Neuronal stem cell (in vitro differentiated cells): ENCODE data around the gene CDK14.

Source experiments
- DNase-seq: peaks from one replicate; pipeline ENCODE4 v3.0.0-alpha.2; 2013; ENCODE audit warnings: low spot score
- H2AFZ ChIP-seq: one replicate; pipeline ENCODE4 v1.6.1; 2013; ENCODE audit warnings: mild to moderate bottlenecking, low read length, inconsistent platforms
- H2AK5ac ChIP-seq: 2 replicates; pipeline ENCODE4 v1.6.1; 2013; ENCODE audit warnings: low read depth, mild to moderate bottlenecking, inconsistent platforms, low read length, moderate library complexity, mixed read lengths
- H2BK120ac ChIP-seq: 2 replicates; pipeline ENCODE4 v1.6.1; 2013; ENCODE audit warnings: low read depth, mild to moderate bottlenecking, inconsistent platforms, low read length, moderate library complexity, mixed read lengths
- H2BK12ac ChIP-seq: one replicate; pipeline ENCODE4 v1.6.1; 2013; ENCODE audit warnings: low read length, inconsistent platforms
- H2BK15ac ChIP-seq: 2 replicates; pipeline ENCODE4 v1.6.1; 2013; ENCODE audit warnings: mild to moderate bottlenecking, low read length, inconsistent platforms, mixed read lengths
- H2BK5ac ChIP-seq: one replicate; pipeline ENCODE4 v1.6.1; 2013; ENCODE audit warnings: inconsistent platforms, mild to moderate bottlenecking, low read length, moderate library complexity
- H3K14ac ChIP-seq: one replicate; pipeline ENCODE4 v1.6.1; 2013; ENCODE audit warnings: low read length, inconsistent platforms
- H3K18ac ChIP-seq: 2 replicates; pipeline ENCODE4 v1.6.1; 2013; ENCODE audit warnings: low read length, inconsistent platforms
- H3K23ac ChIP-seq: 2 replicates; pipeline ENCODE4 v1.6.1; 2013; ENCODE audit warnings: low read depth, mild to moderate bottlenecking, mixed read lengths, low read length, inconsistent platforms; ENCODE audit not compliant: poor library complexity
- H3K27ac ChIP-seq: replicated peaks from 3 replicates; pipeline ENCODE4 v1.5.1; 2013; ENCODE audit warnings: low read length, inconsistent platforms
- H3K27me3 ChIP-seq, 3 experiments: 2 replicates each; pipeline ENCODE4 v1.6.1; 2013; ENCODE audit warnings: low read length in 3 of 3, mild to moderate bottlenecking in 2 of 3, inconsistent platforms in 1 of 3, low read depth in 1 of 3, mixed read lengths in 1 of 3, moderate library complexity in 1 of 3; ENCODE audit not compliant: control insufficient read depth in 3 of 3, insufficient read depth in 3 of 3
- H3K36me3 ChIP-seq, 2 donors: replicated peaks in 1 of 2; 2 replicates each; pipeline ENCODE4 v1.6.1; 2013; ENCODE audit warnings: low read length in 2 of 2; ENCODE audit not compliant: control insufficient read depth in 2 of 2, insufficient read depth in 2 of 2
- H3K4ac ChIP-seq: 2 replicates; pipeline ENCODE4 v1.6.1; 2013; ENCODE audit warnings: inconsistent platforms, mild to moderate bottlenecking, low read length, moderate library complexity
- H3K4me1 ChIP-seq, 2 donors: 1 replicate in 1 of 2; 2 replicates in 1 of 2; pipeline ENCODE4 v1.6.1; 2013; ENCODE audit warnings: low read length in 2 of 2, low read depth in 1 of 2; ENCODE audit not compliant: control insufficient read depth in 2 of 2, insufficient read depth in 1 of 2
- H3K4me2 ChIP-seq: one replicate; pipeline ENCODE4 v1.6.1; 2013; ENCODE audit warnings: mild to moderate bottlenecking, low read length, inconsistent platforms; ENCODE audit not compliant: insufficient read depth, poor library complexity, severe bottlenecking
- H3K4me3 ChIP-seq, 2 donors: 2 replicates each; pipeline ENCODE4 v1.5.1; 2013; ENCODE audit warnings: low read length in 2 of 2, mild to moderate bottlenecking in 2 of 2, inconsistent platforms in 1 of 2, moderate library complexity in 1 of 2
- H3K79me1 ChIP-seq: one replicate; pipeline ENCODE4 v1.6.1; 2013; ENCODE audit warnings: low read depth, mild to moderate bottlenecking, inconsistent platforms, low read length, moderate library complexity
- H3K9ac ChIP-seq: one replicate; pipeline ENCODE4 v1.6.1; 2013; ENCODE audit warnings: mild to moderate bottlenecking, low read depth, low read length, inconsistent platforms; ENCODE audit not compliant: poor library complexity
- H3K9me3 ChIP-seq, 2 donors: replicated peaks in 1 of 2; 2 replicates each; pipeline versions ENCODE3 to v1.6.1; 2013; ENCODE audit warnings: low read length in 2 of 2, mild to moderate bottlenecking in 2 of 2, inconsistent platforms in 1 of 2, low read depth in 1 of 2, mixed read lengths in 1 of 2, moderate library complexity in 1 of 2; ENCODE audit not compliant: control insufficient read depth in 2 of 2, insufficient read depth in 1 of 2
- H4K8ac ChIP-seq: one replicate; pipeline ENCODE4 v1.6.1; 2013; ENCODE audit warnings: low read depth, mild to moderate bottlenecking, inconsistent platforms, low read length, moderate library complexity
- H4K91ac ChIP-seq: one replicate; pipeline ENCODE4 v1.6.1; 2013; ENCODE audit warnings: low read length, low read depth, mild to moderate bottlenecking, inconsistent platforms; ENCODE audit not compliant: poor library complexity
- WGBS, 2 donors: extraction: QIAGEN DNeasy Blood & Tissue Kit; methylation state at CpG; one replicate each; pipeline ENCODE4 v1.1.7; 2013; ENCODE audit warnings: missing lambda C conversion rate in 2 of 2, mixed read lengths in 1 of 2; ENCODE audit not compliant: insufficient read length in 2 of 2, insufficient replicate concordance in 1 of 2; ENCODE audit errors: extremely low coverage in 2 of 2; 5-methylcytosine and 5-hydroxymethylcytosine counted together

CDK14 gene

DNA sequence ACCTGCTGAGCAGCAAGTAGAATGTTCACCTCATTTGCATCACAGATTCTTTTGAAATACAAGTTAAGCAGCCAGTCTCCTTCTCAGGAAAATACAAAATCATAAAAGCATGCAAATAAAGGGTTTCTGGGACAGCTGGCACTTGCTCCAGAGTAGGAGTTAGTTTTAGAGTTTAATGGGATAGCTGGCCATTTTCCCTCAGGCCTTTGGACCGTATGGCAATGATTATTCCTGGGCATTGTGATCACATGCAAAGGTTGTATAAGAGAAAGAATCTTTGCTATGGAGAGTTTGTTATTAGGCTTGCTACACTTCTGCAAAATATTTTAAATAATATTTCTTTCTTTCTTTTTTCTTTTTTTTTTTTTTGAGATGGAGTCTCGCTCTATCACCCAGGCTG, 240.8 kb downstream of the CDK14 start:
- Histone ChIP-seq H3K14ac (no peak overlapping the region), H4K91ac (no peak overlapping the region), H3K9ac (no peak overlapping the region), H3K27ac (no peak overlapping the region), H3K4ac (no peak overlapping the region), H3K4me3 (no peak overlapping the region), H2BK5ac (no peak overlapping the region), H3K18ac (no peak overlapping the region), H3K9me3 (peaks cover 0 to 4% of the 10 kb centered on the region in 2 donors), H3K4me2 (no peak overlapping the region), H3K4me1 (no peaks in the 10 kb centered on the region), H3K23ac (no peak overlapping the region), H2BK12ac (no peak overlapping the region), H2AFZ (no peak overlapping the region), H3K79me1 (no peaks in the 10 kb centered on the region), H3K27me3 (no peaks in the 10 kb centered on the region), H2BK120ac (no peak overlapping the region), H4K8ac (no peak overlapping the region), H2AK5ac (no peak overlapping the region), H3K36me3 (no peaks in the 10 kb centered on the region), H2BK15ac (no peak overlapping the region)
- DNase-seq, result no peak
- WGBS, 2 donors, result no CpG with 5 or more reads among the region's 2 CpGs

- Histone ChIP-seq H4K8ac (no peak overlapping the region), H2AFZ (no peak overlapping the region), H3K4me1 (no peaks in the 10 kb centered on the region), H3K27ac (no peak overlapping the region), H2AK5ac (no peak overlapping the region), H3K14ac (no peak overlapping the region), H3K9ac (no peak overlapping the region), H2BK5ac (no peak overlapping the region), H3K18ac (no peak overlapping the region), H3K36me3 (no peaks in the 10 kb centered on the region), H3K79me1 (no peaks in the 10 kb centered on the region), H4K91ac (no peak overlapping the region), H3K4me3 (no peak overlapping the region), H2BK12ac (no peak overlapping the region), H2BK15ac (no peak overlapping the region), H3K27me3 (no peaks in the 10 kb centered on the region), H3K4ac (no peak overlapping the region), H3K23ac (no peak overlapping the region), H3K9me3 (peaks cover 0 to 4% of the 10 kb centered on the region in 2 donors), H3K4me2 (no peak overlapping the region), H2BK120ac (no peak overlapping the region)
- no CpG with 5 or more reads among the region's 8 CpGs for WGBS, 2 donors
- no peak for DNase-seq
Measured at GRCh38 chr7:90838799-90839198, 242.7 kb downstream of the CDK14 start.

DNA sequence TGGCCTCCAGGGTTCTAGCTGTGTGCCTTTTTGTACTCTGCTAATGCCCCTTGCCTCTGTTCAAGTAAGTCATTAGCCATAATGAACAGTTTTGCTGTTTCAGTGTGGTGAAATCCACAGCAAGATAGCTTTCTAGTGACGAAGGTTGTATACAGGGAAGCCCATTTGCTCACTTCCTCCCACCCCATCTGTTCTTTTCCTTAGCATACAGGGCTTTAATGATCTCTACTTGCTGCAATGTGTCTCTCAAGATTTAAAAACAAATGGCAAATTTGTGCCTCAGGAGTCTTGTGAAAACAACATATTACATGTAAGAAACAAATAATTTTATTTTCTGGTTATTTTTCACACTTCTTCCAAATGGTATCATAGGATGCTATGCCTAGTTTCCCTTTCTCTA, 243.2 kb downstream of the CDK14 start:
- no peak overlapping the region for H3K14ac ChIP-seq
- H3K4me1 ChIP-seq, result no peaks in the 10 kb centered on the region
- H2BK5ac ChIP-seq, result no peak overlapping the region
- H3K9ac ChIP-seq, result no peak overlapping the region
- no peaks in the 10 kb centered on the region for H3K79me1 ChIP-seq
- H3K4me3 ChIP-seq, result no peak overlapping the region
- H4K8ac ChIP-seq, result no peak overlapping the region
- WGBS, 2 donors, result no CpG with 5 or more reads among the region's 1 CpG
- no peak overlapping the region for H2BK120ac ChIP-seq
- no peak overlapping the region for H3K4ac ChIP-seq
- no peaks in the 10 kb centered on the region for H3K36me3 ChIP-seq
- no peak overlapping the region for H2BK15ac ChIP-seq
- H3K27me3 ChIP-seq, result no peaks in the 10 kb centered on the region
- H3K23ac ChIP-seq, result no peak overlapping the region
- no peak overlapping the region for H4K91ac ChIP-seq
- H3K27ac ChIP-seq, result no peak overlapping the region
- no peak overlapping the region for H2AK5ac ChIP-seq
- H3K18ac ChIP-seq, result no peak overlapping the region
- H2BK12ac ChIP-seq, result no peak overlapping the region
- no peak overlapping the region for H3K4me2 ChIP-seq
- no peak overlapping the region for H2AFZ ChIP-seq
- peaks cover 0 to 4% of the 10 kb centered on the region in 2 donors for H3K9me3 ChIP-seq
- DNase-seq, result no peak

DNA sequence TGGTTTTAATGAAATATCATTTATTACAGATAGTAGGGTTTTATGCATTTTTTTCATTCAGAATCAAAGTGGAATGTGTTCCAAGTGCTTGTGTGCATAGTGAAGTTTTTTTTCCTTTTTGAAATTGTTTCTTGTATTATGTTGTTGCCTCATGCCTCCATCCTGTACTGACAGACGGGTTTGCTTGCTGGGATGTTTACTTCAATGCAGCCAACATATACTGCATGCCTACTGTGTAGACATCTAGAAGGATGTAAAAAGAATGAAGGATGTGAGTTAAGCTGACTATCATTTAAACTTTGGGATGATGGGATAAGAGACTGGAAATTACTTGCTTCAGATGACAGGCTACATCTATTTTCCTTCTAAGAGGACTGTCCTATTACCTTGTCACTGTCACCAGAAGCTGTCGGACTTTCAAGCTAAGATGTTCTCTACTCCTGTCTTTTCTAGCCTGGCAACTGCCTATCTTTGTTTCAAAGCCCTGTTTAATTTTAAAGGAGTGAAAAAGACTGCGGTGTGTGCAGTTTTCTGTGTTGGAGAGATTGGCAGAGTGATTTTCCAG, 243.7 kb downstream of the CDK14 start:
- no peak overlapping the region for H2BK5ac ChIP-seq
- no peaks in the 10 kb centered on the region for H3K79me1 ChIP-seq
- no peaks in the 10 kb centered on the region for H3K4me1 ChIP-seq
- H4K91ac ChIP-seq, result no peak overlapping the region
- no peak for DNase-seq
- no CpG with 5 or more reads among the region's 3 CpGs for WGBS, 2 donors
- H3K27ac ChIP-seq, result no peak overlapping the region
- H3K4me2 ChIP-seq, result no peak overlapping the region
- H3K9ac ChIP-seq, result no peak overlapping the region
- H3K4me3 ChIP-seq, result no peak overlapping the region
- no peaks in the 10 kb centered on the region for H3K27me3 ChIP-seq
- H3K4ac ChIP-seq, result no peak overlapping the region
- H3K9me3 ChIP-seq, result peaks cover 0 to 4% of the 10 kb centered on the region in 2 donors
- no peak overlapping the region for H2BK120ac ChIP-seq
- H3K18ac ChIP-seq, result no peak overlapping the region
- H2BK12ac ChIP-seq, result no peak overlapping the region
- H2AK5ac ChIP-seq, result no peak overlapping the region
- no peak overlapping the region for H2BK15ac ChIP-seq
- H2AFZ ChIP-seq, result no peak overlapping the region
- no peak overlapping the region for H3K23ac ChIP-seq
- no peak overlapping the region for H3K14ac ChIP-seq
- no peak overlapping the region for H4K8ac ChIP-seq
- no peaks in the 10 kb centered on the region for H3K36me3 ChIP-seq
